GM18499 (cell line): ENCODE data around the gene KLF5.
A peak's percentile ranks its signal among the peaks of the same experiment; 100 is the strongest.
"Not testable (repeated sequence)": the region's sequence is repeated elsewhere in the genome, so short reads cannot be mapped to it uniquely, and the experiment has no call there.

Source experiments
- ATAC-seq: cut with Tn5 transposase; IDR thresholded peaks from one replicate; pipeline ENCODE4 v1.9.1; 2021; ENCODE audit warnings: moderate number of reproducible peaks; ENCODE audit not compliant: insufficient read depth, unreplicated experiment

KLF5 gene

DNA sequence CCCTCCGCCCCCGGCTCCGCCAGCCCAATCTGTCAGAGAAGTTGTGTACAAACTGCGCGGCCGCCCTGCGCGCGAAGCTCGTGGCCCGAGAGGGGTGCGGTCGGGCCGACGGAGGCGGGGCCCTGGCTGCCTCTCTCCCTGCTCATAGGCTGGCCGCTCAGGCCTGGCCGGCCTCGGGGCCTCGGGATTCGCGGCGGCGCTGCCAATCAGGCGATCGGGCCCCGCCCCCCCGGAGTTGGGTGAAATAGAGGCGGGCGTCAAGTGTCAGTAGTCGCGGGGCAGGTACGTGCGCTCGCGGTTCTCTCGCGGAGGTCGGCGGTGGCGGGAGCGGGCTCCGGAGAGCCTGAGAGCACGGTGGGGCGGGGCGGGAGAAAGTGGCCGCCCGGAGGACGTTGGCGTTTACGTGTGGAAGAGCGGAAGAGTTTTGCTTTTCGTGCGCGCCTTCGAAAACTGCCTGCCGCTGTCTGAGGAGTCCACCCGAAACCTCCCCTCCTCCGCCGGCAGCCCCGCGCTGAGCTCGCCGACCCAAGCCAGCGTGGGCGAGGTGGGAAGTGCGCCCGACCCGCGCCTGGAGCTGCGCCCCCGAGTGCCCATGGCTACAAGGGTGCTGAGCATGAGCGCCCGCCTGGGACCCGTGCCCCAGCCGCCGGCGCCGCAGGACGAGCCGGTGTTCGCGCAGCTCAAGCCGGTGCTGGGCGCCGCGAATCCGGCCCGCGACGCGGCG lies at the start of gene KLF5:
KLF5 (plus strand) TSS at position 270 of the 724 bp plus-strand sequence; CDS start at position 593, 323 bp downstream.
- ATAC-seq = peak; percentile 92

DNA sequence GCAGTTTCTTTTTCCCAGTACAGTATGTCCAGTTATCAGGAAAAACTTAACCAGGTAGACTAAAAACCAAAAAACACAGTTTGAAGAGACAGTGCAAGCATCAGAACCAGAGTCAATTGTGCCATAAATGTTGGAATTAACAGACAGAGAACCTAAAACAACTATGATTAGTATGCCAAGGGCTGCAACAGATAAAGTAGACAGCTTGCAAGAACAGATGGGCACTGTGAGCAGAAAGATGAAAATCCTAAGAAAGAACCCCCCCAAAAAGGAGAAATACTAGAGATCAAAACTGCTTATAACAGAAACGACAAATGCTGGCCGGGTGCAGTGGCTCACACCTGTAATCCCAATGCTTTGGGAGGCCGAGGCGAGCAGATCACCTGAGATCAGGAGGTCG lies 47.1 kb upstream of the KLF5 start:
- ATAC-seq = no peak

DNA sequence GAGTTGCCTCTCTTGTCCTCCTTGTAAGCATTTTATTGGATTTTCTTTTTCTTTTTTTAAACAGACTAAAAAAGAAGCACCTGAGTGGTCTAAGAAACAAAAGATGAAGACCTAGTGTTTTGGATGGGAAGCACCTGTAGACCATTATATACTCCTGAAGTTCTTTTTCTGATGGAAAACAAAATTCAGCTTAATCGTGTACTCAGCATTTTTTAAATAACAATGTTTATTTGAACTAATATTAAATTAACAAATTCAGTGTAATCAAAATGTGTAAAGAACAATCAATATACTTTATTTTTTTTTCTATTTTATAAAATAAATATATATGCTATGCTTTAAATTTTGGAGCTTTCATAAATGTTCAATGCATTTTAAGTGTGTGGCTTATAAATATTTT lies 43.0 kb upstream of the KLF5 start:
- ATAC-seq = no peak

DNA sequence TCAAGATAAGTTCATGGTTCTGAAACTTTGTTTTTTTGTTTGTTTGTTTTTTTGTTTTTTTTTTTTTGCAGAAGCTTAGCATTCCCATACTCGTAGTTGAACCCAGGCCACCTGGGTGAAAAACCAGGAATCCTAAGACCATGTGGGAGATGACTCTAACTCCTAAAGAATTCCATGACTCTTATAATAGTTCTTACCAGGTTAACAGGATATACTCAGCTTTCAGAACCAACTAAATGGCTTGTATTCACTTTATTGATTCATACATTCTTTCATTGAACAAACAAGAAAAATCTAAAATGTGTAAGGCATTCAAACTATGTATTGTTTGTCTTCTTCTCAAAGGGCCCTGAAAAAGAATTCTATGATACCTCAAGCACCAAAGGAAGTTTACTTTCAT lies 40.5 kb upstream of the KLF5 start:
- no peak for ATAC-seq

DNA sequence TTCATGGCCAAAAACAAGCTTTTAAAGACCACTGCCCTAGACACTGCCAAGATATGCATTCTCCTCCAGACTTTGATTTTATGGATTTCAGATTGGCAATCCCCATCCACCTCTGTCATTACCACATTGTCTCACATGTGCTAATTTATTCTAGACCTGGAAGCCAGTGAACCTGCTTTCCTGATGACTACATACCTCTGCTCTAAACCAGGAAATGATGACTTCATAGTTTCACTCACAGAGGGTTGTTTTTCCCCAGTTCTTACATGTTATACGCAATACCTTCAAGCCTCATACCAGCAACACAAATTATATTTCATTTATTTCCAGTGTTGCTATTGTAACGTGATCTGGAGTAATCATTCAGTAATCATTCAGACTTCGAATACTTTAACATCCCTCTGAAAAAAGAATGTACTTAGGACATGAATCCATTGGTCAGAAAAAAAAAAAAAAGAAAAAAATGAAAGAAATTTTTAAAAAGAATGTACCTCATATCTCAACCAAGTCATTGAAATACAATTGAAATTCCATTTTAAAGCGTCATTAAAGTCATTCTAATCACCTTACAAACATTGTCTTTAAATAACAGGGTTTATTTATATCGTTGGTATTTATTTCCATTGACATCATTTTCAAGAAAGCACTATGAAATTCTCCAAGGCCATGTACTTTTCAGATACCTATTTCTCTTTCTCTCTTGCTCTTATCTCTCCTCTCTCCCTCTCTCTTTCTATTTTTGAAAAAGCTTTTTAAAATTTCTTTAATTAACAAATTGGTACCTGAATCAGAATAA lies 33.4 kb upstream of the KLF5 start:
- ATAC-seq = no peak

DNA sequence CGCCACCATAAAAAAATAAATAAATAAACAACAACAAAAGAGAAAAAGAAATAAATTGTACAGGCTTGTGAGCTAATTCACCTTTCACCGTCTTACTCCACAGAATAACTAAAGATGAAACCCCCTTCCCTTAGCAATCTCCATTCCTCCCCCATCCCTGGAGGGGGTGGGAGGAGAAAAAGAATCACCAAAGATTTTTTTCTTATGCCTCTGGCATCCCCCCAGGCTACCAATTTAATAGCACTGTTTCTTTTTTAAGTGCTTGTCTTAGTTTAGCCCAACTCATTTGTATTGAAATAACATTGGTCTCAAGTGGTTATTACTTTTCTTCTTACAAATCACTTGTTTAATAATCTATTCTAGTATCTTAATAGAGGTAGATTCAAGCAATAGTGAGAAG lies 23.9 kb upstream of the KLF5 start:
- ATAC-seq = no peak

DNA sequence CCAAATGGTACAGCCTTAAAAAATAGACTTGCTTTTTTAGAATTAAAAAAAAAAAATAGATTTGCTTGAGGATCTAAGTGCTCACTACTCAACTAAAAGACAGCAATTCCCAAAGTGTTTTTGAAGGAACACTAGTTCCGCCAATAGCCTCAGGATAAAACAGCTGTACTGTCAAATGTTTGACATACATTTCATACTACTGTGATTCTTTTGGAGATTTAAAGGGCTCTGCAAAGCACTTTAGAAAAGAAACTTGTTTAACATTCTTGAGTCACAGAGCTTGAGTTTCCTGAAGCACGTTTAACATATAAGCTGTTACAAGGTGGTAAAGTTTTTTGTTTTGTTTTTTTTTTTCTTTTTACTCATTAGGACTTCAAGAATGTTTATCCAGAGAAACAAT lies 23.1 kb upstream of the KLF5 start:
- no peak for ATAC-seq

DNA sequence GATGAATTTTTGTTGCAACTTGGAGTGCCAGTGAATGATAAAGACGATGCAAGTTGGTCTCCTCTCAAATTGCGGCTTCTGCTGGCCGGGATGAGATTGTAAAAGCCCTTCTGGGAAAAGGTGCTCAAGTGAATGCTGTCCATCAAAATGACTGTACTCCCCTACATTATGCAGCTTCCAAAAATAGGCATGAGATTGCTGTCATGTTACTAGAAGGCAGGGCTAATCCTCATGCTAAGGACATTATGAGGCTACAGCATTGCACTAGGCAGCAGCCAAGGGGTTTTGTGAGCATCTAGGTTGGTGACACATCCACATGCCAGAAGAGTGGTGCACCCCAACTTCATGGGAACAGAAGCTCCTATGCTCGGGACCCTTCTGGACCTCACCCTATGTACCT lies 22.2 kb upstream of the KLF5 start:
- no peak for ATAC-seq

DNA sequence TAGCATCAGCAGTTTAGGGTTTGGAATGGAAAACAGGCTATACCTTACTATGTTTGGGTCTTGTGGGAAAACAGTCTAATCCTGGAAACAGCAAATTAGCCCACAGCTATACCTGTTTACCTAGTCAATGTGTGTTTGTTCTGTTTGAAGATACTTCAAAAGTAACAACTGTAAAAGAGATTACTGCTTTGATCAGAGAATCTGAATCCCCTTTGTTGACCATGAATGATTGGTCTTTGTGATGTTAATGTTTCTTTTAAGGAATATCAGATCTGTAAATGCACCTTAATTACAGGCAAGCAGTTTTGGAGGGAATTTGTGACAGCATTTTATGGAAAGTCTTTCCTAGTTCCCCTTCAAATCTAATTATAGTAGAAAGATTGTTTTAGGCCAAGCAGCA lies 20.7 kb upstream of the KLF5 start:
- no peak for ATAC-seq

DNA sequence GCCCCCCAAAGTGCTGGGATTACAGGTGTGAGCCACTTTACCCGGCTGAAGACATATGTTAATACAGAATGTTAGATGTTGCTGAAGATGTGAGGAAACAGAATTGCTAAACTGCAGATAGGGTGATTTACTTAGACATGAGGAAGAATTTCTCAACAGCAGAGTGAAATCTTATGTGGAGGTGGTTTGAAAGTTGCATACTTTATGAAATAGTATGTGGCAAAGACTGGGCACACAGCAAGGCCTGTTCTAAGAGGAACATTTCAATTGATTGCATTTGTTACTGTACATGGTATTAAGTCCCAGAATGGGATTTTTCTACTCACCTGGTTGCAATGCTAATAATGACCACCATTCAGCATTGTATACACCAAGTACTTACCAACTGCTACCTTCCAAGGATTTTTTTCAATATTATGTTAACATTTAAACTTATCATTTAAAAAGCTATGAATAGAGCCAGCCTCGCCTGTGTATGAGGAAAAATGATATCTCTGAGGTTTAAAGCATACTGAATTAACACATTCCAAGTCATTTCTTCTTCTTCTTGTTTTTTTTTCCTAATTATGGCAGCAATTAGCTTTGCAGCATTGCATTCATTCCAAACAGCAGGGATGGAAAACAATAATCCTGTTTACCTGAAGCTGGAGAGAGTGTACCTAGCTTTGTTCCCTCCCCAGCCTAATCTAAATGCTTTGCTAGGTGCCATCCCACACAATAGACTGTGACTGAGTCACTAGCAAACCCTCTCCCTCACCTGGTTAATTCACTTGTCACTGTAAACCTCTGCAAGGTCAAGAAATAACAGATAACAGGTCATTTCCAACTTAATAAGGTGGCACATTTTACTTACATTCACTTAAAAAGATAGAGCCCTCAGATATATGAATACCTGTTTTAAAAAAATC lies 19.4 kb upstream of the KLF5 start:
- ATAC-seq = no peak

DNA sequence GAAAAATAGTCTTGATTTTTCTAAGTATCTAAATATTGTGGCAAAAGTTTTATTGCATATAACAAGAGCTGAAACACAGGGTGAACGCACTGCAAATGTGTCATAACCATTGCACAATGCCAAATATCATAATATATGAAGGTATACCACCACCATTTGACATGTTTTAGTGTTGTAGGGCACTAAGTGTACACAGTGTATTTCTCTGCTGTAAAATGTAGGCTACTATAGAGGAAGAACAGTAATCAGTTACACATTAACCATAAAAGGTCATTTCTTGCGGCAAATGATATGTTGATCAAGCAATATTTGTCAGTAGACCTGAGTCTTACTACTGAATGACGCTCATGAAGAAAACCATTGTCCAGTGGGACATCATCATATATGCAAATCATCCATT lies 18.3 kb upstream of the KLF5 start:
- ATAC-seq = no peak

DNA sequence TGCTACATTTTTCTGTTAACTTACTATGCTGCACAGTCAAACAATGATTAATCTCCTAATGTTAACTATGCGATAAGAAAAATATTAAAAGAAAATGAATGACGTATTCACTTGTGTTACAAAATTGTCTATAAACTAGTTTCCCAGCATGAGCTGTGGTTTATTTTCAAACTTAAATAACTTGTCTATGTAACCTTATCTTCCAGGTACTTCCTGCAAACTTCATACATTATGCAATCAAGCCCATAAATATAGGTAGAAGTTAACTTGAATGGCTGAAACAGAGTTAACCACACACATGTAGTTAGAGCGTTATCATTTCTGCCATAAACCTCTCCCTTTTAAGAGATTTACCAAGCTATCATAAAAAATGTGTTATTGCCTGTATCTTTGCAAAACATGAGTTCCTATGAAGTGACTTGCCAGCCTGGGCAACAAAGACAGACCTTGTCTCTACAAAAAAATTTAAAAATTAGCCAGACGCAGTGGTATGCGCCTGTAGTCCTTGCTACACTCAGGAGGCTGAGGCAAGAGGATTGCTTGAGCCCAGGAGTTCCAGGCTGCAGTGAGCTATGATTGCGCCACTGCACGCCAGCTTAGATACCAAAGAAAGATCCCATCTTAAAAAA lies 17.7 kb upstream of the KLF5 start:
- no peak for ATAC-seq

DNA sequence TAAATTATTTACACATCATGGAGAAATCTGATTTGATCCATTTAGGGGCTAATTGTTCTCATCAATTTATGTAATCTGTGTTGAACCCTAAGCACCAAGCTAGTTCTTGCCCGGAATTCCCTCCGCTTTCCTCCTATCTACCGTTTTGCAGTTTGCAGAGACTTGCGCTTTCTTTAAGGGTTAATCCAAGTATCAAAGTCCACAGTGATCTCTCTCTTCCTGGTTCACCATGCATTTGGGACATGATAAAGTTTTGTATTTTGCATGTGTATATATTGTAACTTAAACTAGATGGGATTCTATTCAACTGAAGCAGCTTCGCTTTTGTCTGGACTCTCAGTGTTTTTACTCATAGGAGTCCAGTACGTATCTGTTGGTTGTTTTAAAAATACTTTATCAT lies 13.8 kb upstream of the KLF5 start:
- ATAC-seq = no peak

DNA sequence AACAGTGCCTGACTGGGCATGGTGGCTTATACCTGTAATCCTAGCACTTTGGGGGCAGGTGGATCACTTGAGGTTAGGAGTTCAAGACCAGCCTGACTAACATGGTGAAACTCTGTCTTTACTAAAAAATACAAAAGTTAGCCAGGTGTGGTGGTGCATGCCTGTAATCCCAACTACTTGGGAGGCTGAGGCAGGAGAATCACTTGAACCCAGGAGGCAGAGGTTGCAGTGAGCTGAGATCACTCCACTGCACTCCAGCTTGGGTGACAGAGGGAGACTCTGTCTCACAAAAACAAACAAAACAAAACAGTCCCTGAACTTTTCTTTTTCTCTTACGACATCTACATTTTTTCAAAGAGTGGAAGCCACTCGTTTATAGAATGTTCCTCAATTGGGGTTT lies 10.2 kb upstream of the KLF5 start:
- not testable (repeated sequence) for ATAC-seq

DNA sequence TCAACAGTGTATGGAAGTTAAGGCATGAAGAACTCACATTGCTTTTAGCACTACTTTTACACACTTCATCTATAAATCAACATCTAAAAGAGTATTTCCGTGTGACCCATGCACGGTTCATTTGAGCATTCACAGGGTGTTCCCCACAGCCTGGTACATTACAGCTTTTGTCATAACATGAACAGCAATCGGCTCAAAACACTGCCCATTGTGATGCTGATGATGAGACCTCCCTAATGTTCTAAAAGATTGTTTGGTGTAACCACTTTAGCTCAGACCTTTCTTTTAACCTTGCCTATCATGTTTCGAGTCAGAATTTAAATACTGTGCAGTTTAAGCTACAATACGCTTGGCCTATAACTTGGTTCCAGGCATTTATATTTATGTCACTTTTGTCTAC lies 4.1 kb upstream of the KLF5 start:
- ATAC-seq = no peak

DNA sequence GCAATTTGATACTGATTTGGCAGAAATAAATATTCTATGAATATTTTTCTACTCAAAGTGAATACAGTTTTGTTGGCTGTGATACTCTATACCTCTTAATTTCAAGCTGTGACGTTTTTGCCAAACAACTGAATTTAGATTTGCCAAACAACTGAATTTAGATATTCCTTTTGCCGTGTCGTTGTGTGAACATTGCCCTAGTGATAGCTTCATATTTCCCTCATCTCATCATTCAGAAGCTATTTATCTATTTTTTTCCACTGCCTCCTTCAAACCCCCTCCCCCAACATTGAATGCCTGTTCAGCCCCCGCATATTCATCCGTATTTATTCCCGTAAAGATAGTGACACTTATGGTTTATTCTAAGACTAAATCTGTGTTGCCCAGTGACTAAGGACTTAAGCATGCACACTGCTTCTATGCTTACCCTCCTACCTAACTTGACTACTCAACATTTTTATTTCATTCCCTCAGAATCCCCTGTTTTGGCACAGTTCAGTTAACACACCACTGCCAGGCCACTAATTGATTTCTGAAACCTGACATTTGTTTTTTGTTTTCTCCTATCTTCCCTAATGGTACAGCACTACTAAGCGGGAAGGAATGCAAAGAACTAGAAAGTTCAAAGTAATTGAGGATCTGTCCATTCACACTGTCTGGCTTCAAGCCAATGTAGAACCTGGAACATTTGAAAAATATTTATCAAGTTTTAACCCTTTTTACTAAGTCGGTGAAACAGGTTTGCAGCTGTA lies 2.8 kb upstream of the KLF5 start:
- no peak for ATAC-seq

DNA sequence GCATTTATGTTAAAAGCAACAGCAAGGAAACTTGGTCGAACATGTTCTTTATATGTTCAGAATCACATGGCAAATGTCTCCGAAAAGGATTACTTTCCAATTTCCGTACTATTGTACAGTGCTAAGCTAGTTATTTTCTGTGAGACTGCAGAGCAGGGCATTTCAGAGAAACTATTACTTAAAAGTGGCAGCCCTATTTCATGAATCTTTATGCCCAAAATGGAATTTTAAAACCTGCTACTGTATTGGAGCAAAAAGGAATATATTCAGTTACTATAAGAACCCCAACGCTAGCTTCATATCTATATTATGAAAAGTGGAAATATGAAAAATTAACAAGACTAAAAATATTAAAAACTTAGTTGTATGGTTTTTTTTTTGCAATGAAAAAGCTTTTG lies 2.2 kb upstream of the KLF5 start:
- ATAC-seq = no peak

DNA sequence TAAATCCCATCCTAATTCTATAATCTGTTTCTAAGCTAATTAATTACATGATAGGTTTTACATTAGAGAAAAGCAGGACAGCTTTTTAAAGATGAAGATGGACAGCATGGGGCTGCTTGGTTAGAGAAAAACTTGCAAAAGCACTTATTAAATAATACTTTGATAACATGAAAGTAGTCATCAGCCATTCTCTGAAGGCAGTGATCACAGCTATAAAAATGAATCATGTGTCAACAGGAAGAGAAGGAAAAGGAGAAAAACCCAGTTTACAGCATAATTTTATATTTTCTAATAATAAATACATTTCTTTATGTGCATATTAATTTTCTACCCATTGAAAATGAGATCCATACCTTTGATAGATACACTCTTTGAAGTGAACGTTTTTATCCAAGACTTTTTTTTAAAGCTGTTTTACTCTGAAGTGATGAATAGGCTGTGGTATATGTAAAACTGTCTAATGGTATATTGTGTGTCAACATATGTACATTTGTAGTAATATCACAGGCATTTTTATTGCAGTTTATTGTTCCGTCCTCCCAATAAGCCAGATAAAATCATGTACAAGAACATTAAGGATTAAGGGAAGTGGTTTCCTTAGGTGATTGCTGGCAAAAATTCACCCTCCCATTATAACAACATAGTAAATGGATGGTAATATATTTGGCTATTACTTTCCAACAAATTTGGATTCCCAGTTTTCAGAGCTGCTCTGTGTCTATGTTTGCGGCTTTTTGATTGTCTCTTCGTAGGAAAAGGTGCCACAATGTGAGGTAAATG lies 1.3 kb upstream of the KLF5 start:
- no peak for ATAC-seq

DNA sequence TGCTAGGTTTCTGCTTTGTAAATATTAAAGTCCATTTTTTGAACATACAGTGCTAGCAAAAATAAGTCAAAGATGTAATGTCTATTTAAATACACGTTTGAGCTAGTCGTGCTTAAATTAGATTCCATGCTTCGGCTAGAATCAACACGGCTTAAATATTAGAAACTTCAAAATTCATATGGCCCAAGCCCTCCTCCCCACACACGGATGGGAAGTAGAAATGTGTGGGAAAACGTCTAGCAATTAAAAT lies 816 bp upstream of the KLF5 start:
- ATAC-seq = no peak

DNA sequence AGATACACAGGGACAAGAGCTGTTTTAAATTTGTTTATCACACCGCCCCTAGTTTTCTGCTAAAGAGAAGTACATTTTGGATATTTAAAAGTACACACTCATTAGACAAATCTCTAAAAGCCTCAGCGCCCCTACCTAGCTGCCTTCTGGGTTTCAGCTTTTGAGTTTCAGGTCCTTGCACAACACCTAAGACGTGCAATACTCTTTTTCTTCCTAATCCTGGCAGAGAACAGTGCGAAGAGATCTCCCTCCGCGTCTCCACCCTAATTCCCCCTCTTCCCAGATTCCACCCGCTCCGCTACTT lies 421 bp upstream of the KLF5 start:
- peak; percentile 20 for ATAC-seq
